T-cell (primary cell): ENCODE results near the gene SLPI. TPM values are rescaled to one million over a fixed set of nuclear protein-coding genes. Genes with fewer than 3 reads are reported as not detected.

Experiments
- ATAC-seq, 4 experiments: fragments of 200-7000 bp in 3 of 4; fragments of 150-1000 bp in 1 of 4; cut with Tn5 transposase; replicated peaks in 1 of 4; 1 replicate in 3 of 4; 2 replicates in 1 of 4; pipeline ENCODE4 v1.10.0; 2021; ENCODE audit warnings: moderate library complexity in 3 of 4, mild to moderate bottlenecking in 2 of 4, moderate number of reproducible peaks in 1 of 4
- CTCF ChIA-PET, 2 donors: fragments of 300-600 bp; sonication (Branson Sonifier 250); formaldehyde crosslinking; loops; one replicate each; lab custom pipeline; 2022; ENCODE audit warnings: antibody characterized with exemption in 2 of 2; lab: Charles Lee
- POLR2A ChIA-PET, 2 donors: fragments of 300-600 bp; sonication (Branson Sonifier 250); formaldehyde crosslinking; loops; one replicate each; lab custom pipeline; 2022; ENCODE audit warnings: antibody characterized with exemption in 2 of 2; lab: Charles Lee
- DNase-seq, 35 experiments: peaks; one replicate each; pipeline versions ENCODE4 v3.0.0 to v3.0.0-alpha.2; 2013 to 2023
- H3K27ac ChIP-seq: one replicate; pipeline ENCODE4 v1.5.1; 2013; ENCODE audit warnings: low read length
- H3K27me3 ChIP-seq, 2 experiments: replicated peaks in 1 of 2; 1 replicate in 1 of 2; 2 replicates in 1 of 2; pipeline versions ENCODE4 v1.6.1 to v1.7.0; 2013; ENCODE audit warnings: low read length in 1 of 2, mixed read lengths in 1 of 2; ENCODE audit not compliant: control insufficient read depth in 2 of 2, insufficient read depth in 2 of 2; ENCODE audit errors: extremely low read depth in 1 of 2
- H3K36me3 ChIP-seq, 2 donors: 1 replicate in 1 of 2; 2 replicates in 1 of 2; pipeline versions ENCODE4 v1.6.1 to v1.7.0; 2013; ENCODE audit warnings: low read length in 1 of 2; ENCODE audit not compliant: control insufficient read depth in 2 of 2, insufficient read depth in 1 of 2; ENCODE audit errors: extremely low read depth in 1 of 2
- H3K4me1 ChIP-seq, 2 experiments: 1 replicate in 1 of 2; 2 replicates in 1 of 2; pipeline versions ENCODE4 v1.6.1 to v1.7.0; 2013; ENCODE audit warnings: low read length in 2 of 2, mixed read lengths in 1 of 2; ENCODE audit not compliant: insufficient read depth in 2 of 2, control insufficient read depth in 1 of 2; ENCODE audit errors: extremely low read depth in 1 of 2
- H3K4me3 ChIP-seq, 2 donors: 1 replicate in 1 of 2; 2 replicates in 1 of 2; pipeline versions ENCODE4 v1.5.1 to v1.7.0; 2013; ENCODE audit warnings: mild to moderate bottlenecking in 2 of 2, low read length in 1 of 2, moderate library complexity in 1 of 2; ENCODE audit not compliant: control insufficient read depth in 1 of 2; ENCODE audit errors: extremely low read depth in 1 of 2
- H3K9me3 ChIP-seq: 2 replicates; pipeline ENCODE4 v1.7.0; 2013
- H3K27ac Mint-ChIP-seq, 2 donors: one replicate each; pipeline ENCODE4 v1.8.0; 2020 to 2021; ENCODE audit warnings: mild to moderate bottlenecking in 2 of 2, mixed read lengths in 2 of 2
- H3K27me3 Mint-ChIP-seq, 2 donors: one replicate each; pipeline ENCODE4 v1.8.0; 2021 to 2022; ENCODE audit warnings: mixed read lengths in 2 of 2
- H3K36me3 Mint-ChIP-seq: one replicate; pipeline ENCODE4 v1.8.0; 2021; ENCODE audit warnings: mixed read lengths
- H3K4me1 Mint-ChIP-seq, 3 donors: one replicate each; pipeline ENCODE4 v1.8.0; 2020 to 2022; ENCODE audit warnings: mixed read lengths in 3 of 3, mild to moderate bottlenecking in 1 of 3
- H3K4me3 Mint-ChIP-seq, 3 donors: one replicate each; pipeline ENCODE4 v1.8.0; 2020 to 2022; ENCODE audit warnings: mild to moderate bottlenecking in 3 of 3, mixed read lengths in 3 of 3, moderate library complexity in 3 of 3
- H3K9me3 Mint-ChIP-seq, 3 donors: one replicate each; pipeline ENCODE4 v1.8.0; 2020 to 2022; ENCODE audit warnings: mixed read lengths in 3 of 3
- WGBS: methylation state at CpG from one replicate; pipeline ENCODE4 v1.1.5; 2013; ENCODE audit warnings: missing lambda C conversion rate; ENCODE audit not compliant: insufficient coverage; 5-methylcytosine and 5-hydroxymethylcytosine counted together
- total RNA-seq, 35 experiments: library from RNA in 6 of 35; stranded (reverse) in 6 of 35; fragments of 120-200 nt in 1 of 35; gene quantifications; one replicate each; pipeline versions ENCODE4 v1.2.1 to v1.2.4 and lab custom pipeline; 2013 to 2026

The SLPI gene
- total RNA-seq, 5 donors from 2014 or later (not counting 1 experiment from before 2014, with no cell fraction given) = 1.1 to 1.7 (median 1.2) TPM; not detected in 2

DNA sequence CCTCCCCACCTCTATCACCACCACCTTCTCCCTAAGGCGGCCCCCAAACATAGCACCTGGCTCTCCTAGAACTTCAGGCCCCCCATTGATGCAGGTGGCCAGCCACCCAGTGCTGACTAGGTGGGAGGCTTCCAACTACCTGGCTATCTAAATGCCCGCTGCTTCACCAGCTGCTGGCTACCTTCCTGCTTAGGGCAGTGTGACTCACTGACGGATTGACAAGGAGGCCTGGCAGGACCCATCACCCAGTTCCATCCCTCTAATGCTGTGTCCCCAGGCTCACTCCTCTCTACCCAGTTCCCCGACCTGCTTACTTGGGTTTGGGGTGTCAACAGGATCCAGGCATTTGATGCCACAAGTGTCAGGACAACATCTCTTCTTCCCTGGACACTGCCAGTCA, 1.1 kb downstream of the SLPI start:
- CTCF ChIA-PET = interaction anchor here in 1 of 2 donors (0.6 kb wide), 1 partner anchor 340 kb away, joined by 4 read pairs; no protein-coding TSS in a partner anchor
- H3K9me3 Mint-ChIP-seq = no peaks in the 10 kb centered on the region
- ATAC-seq = no peak

DNA sequence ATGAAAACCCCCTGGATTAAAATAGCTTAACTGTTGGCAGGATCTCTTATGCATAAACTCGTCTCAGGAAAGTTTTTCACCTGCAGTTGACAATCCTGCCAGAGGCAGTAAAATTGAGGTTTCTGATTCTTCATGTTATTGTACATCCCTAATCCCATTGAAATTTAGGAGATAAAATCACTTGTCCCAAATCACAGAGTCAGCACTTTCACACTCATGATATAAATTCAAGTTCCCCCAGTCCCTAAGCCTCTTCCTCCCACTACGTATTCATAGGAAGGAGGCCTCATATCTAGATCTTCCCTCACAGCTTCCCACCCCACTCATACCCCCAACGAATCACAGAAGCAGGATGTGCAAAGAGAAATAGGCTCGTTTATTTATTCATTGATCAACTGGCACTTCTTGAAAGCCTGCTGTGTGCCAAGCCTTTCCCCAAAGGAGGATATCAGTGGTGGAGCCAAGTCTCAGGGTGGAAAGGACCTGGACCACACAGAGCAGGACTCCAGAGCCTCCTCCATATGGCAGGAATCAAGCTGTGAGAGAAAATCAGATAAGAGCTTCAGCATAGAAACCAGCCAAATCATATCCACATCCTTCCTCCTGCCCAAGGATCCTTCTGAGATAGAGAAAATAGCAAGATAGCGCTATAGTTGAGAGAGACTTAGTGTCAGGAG, 2.3 kb downstream of the SLPI start:
- Histone ChIP-seq H3K27ac (no peak overlapping the region), H3K9me3 (no peaks in the 10 kb centered on the region), H3K4me1 (no peaks in the 10 kb centered on the region), H3K27me3 (peaks cover 2 to 21% of the 10 kb centered on the region in 2 experiments), H3K36me3 (no peaks in the 10 kb centered on the region), H3K4me3 (no peak overlapping the region)
- ChIA-PET POLR2A (no interaction called here), CTCF (no interaction called here)
- no peaks in the 10 kb centered on the region for H3K36me3 Mint-ChIP-seq
- H3K27ac Mint-ChIP-seq = no peak overlapping the region
- no peak overlapping the region for H3K4me3 Mint-ChIP-seq
- WGBS = 0% methylated on average over 1 of the region's 5 CpGs
- no peaks in the 10 kb centered on the region for H3K9me3 Mint-ChIP-seq
- no peak for ATAC-seq
- H3K4me1 Mint-ChIP-seq = no peaks in the 10 kb centered on the region
- H3K27me3 Mint-ChIP-seq = peaks cover 48 to 58% of the 10 kb centered on the region in 2 donors
- no peak for DNase-seq

More for the DNA sequence above, 1.1 kb downstream of the SLPI start:
- peaks cover 39 to 51% of the 10 kb centered on the region in 2 donors for H3K27me3 Mint-ChIP-seq
- 81% methylated on average over 3 of the region's 4 CpGs for WGBS
- Histone ChIP-seq H3K9me3 (no peaks in the 10 kb centered on the region), H3K27me3 (peaks cover 0 to 21% of the 10 kb centered on the region in 2 experiments), H3K4me3 (no peak overlapping the region), H3K36me3 (no peaks in the 10 kb centered on the region), H3K27ac (no peak overlapping the region), H3K4me1 (no peaks in the 10 kb centered on the region)
- H3K4me3 Mint-ChIP-seq = no peak overlapping the region
- no peaks in the 10 kb centered on the region for H3K4me1 Mint-ChIP-seq
- no peak overlapping the region for H3K27ac Mint-ChIP-seq
- POLR2A ChIA-PET = no interaction called here
- no peaks in the 10 kb centered on the region for H3K36me3 Mint-ChIP-seq
- DNase-seq = no peak

DNA sequence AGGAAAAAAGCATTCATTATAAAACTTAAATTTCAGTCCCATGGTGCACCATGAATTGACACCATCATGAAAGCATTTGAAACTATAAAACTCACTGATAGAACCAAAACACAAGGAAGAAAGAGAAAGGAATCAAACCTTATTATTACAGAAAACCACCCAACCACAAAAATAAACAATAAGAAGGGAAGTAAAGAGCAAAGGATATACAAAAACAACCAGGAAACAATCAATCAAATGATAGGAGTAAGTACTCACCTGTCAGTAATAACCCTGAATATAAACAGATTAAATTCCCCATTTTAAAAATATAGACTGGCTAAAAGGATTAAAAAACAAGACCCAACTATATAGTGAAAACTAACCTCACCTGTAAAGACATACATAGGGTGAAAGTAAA, 5.8 kb downstream of the SLPI start:
- H3K36me3 Mint-ChIP-seq = no peaks in the 10 kb centered on the region
- Histone ChIP-seq H3K27me3 (peaks cover 2 to 15% of the 10 kb centered on the region in 2 experiments), H3K9me3 (no peaks in the 10 kb centered on the region), H3K4me3 (no peak overlapping the region), H3K27ac (no peak overlapping the region), H3K36me3 (no peaks in the 10 kb centered on the region), H3K4me1 (no peaks in the 10 kb centered on the region)
- peaks cover 55 to 73% of the 10 kb centered on the region in 2 donors for H3K27me3 Mint-ChIP-seq
- H3K9me3 Mint-ChIP-seq = no peaks in the 10 kb centered on the region
- DNase-seq = no peak
- ChIA-PET POLR2A (no interaction called here), CTCF (no interaction called here)
- no peaks in the 10 kb centered on the region for H3K4me1 Mint-ChIP-seq
- H3K4me3 Mint-ChIP-seq = no peak overlapping the region
- no peak overlapping the region for H3K27ac Mint-ChIP-seq
- ATAC-seq = no peak

DNA sequence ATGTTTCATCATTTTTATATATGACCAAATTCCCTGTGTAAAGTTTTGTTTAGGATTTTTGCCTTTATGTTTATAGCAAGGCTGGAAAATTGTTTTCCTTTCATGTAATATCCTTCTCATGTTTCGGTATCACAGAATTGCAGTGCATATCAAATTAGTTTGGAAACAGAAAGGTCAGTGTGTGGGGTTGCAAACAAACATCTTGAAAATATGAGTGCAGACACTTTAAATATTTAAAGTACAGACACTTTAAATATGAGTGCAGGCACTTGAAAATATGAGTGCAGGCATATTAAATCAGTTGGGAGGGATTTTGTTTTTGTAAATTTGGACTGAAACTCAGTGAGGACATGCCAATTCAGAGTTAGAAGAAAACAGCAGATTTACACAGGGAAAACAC, 6.5 kb downstream of the SLPI start:
- ATAC-seq = no peak
- no CpG with 5 or more reads among the region's 1 CpG for WGBS
- Histone ChIP-seq H3K4me3 (no peak overlapping the region), H3K27ac (no peak overlapping the region), H3K36me3 (no peaks in the 10 kb centered on the region), H3K9me3 (no peaks in the 10 kb centered on the region), H3K27me3 (peaks cover 2 to 7% of the 10 kb centered on the region in 2 experiments), H3K4me1 (no peaks in the 10 kb centered on the region)
- Mint-ChIP-seq H3K27ac (no peak overlapping the region), H3K36me3 (no peaks in the 10 kb centered on the region), H3K27me3 (peaks cover 55 to 68% of the 10 kb centered on the region in 2 donors), H3K4me1 (no peaks in the 10 kb centered on the region), H3K4me3 (no peak overlapping the region), H3K9me3 (no peaks in the 10 kb centered on the region)
- POLR2A ChIA-PET = no interaction called here
- CTCF ChIA-PET = no interaction called here
- DNase-seq = no peak

- WGBS = 0% methylated on average over 2 of the region's 6 CpGs
- Mint-ChIP-seq H3K27ac (no peak overlapping the region), H3K4me1 (no peaks in the 10 kb centered on the region), H3K36me3 (no peaks in the 10 kb centered on the region), H3K27me3 (peaks cover 42 to 56% of the 10 kb centered on the region in 2 donors), H3K9me3 (no peaks in the 10 kb centered on the region), H3K4me3 (no peak overlapping the region)
- H3K4me3 ChIP-seq = no peak overlapping the region
- H3K36me3 ChIP-seq = no peaks in the 10 kb centered on the region
- ChIA-PET POLR2A (no interaction called here), CTCF (interaction anchor here in 1 of 2 donors (0.7 kb wide), 1 partner anchor 59 kb away, joined by 3 read pairs; no protein-coding TSS in a partner anchor)
- no peaks in the 10 kb centered on the region for H3K4me1 ChIP-seq
- ATAC-seq (no peak), DNase-seq (no peak)
- peaks cover 4 to 6% of the 10 kb centered on the region in 2 experiments for H3K27me3 ChIP-seq
- H3K9me3 ChIP-seq = no peaks in the 10 kb centered on the region
- no peak overlapping the region for H3K27ac ChIP-seq
Observed at GRCh38 chr20:45246109-45246508, 8.3 kb downstream of the SLPI start.

- WGBS = 65% methylated on average over 2 of the region's 2 CpGs
- ChIA-PET POLR2A (no interaction called here), CTCF (no interaction called here)
- Histone ChIP-seq H3K4me1 (no peaks in the 10 kb centered on the region), H3K4me3 (no peak overlapping the region), H3K36me3 (no peaks in the 10 kb centered on the region), H3K27ac (no peak overlapping the region), H3K9me3 (peaks cover 3% of the 10 kb centered on the region), H3K27me3 (peaks cover 3 to 18% of the 10 kb centered on the region in 2 experiments)
- Mint-ChIP-seq H3K36me3 (no peaks in the 10 kb centered on the region), H3K9me3 (peaks cover 4 to 15% (median 15%) of the 10 kb centered on the region in 3 donors), H3K4me1 (no peaks in the 10 kb centered on the region), H3K4me3 (no peak overlapping the region), H3K27me3 (peaks cover 33 to 40% of the 10 kb centered on the region in 2 donors), H3K27ac (no peak overlapping the region)
- no peak for DNase-seq
- ATAC-seq = no peak
Observed at GRCh38 chr20:45238139-45238538, 16.2 kb downstream of the SLPI start.
